ENCODE measurements around the gene SYTL1. TPM values are rescaled to one million over a fixed set of nuclear protein-coding genes. Genes with fewer than 3 reads are reported as not detected.

Gene SYTL1
- total RNA-seq, 1 experiment from 2014 or later, result 75.9 TPM

- H3K27ac ChIP-seq (ENCODE audit: low read depth, low read length), result no peak overlapping the region; the same call in 1 of the 2 replicates
- TF ChIP-seq SP1 (IDR thresholded peaks at IDR 0.05; ENCODE audit: low read depth) (no peak), SIN3A (IDR thresholded peaks at IDR 0.05; ENCODE audit: low read depth) (no peak), MAX (IDR thresholded peaks at IDR 0.05) (no peak), SRF (IDR thresholded peaks at IDR 0.05; ENCODE audit: low read depth) (no peak), ZBTB33 (IDR thresholded peaks at IDR 0.05; ENCODE audit: extremely low read depth, insufficient replicate concordance, low read length) (no peak), POLR2A (IDR thresholded peaks at IDR 0.05; ENCODE audit: borderline replicate concordance, extremely low read depth, insufficient read depth, insufficient read length) (no peak), RAD21 (IDR thresholded peaks at IDR 0.05; ENCODE audit: low read depth) (no peak), YY1 (IDR thresholded peaks at IDR 0.05; ENCODE audit: extremely low read depth, insufficient replicate concordance, low read depth, low read length) (no peak), JUND (IDR thresholded peaks at IDR 0.05) (no peak), EZH2 (IDR thresholded peaks at IDR 0.05) (no peak)
- no peak overlapping the region for H3K4me3 ChIP-seq (replicated peaks in 1 of 2; ENCODE audit: low read depth in 1 of 2, low read length in 2 of 2)
- POLR2A ChIA-PET, result no interaction called here
- no TSS peak for BruUV-seq (replicated peaks)
- H3K9me3 ChIP-seq (ENCODE audit: control insufficient read depth in 1 of 2, insufficient read depth in 1 of 2, low read depth in 1 of 2, low read length in 2 of 2), result no peaks in the 10 kb centered on the region
- no peaks in the 10 kb centered on the region for H3K79me2 ChIP-seq (ENCODE audit: insufficient read depth, low read length)
- H3K36me3 ChIP-seq (ENCODE audit: control insufficient read depth in 1 of 2, insufficient read depth in 2 of 2, low read length in 2 of 2), result no peaks in the 10 kb centered on the region
- no peaks in the 10 kb centered on the region for H3K9me2 ChIP-seq (ENCODE audit: insufficient read depth)
- intact Hi-C loops (cut with micrococcal nuclease), result no loop called here
- RAD21 ChIA-PET (ENCODE audit: low non-redundant PET in 1 of 2, low total read pairs in 2 of 2, uncharacterized antibody in 2 of 2, unreplicated experiment in 2 of 2), result no interaction called here
- H3K4me1 ChIP-seq (ENCODE audit: control insufficient read depth in 1 of 2, insufficient read depth in 2 of 2, low read length in 2 of 2), result peaks cover 11 to 50% of the 10 kb centered on the region in 2 experiments
- no peak overlapping the region for H3K9ac ChIP-seq (ENCODE audit: low read length)
- H4K20me1 ChIP-seq (ENCODE audit: insufficient read depth), result no peaks in the 10 kb centered on the region
- H3K27me3 ChIP-seq (ENCODE audit: insufficient read depth, low read length), result no peaks in the 10 kb centered on the region
- DNase-seq (ENCODE audit: low read depth, low spot score) (no peak), ATAC-seq (no peak)
- CTCF ChIA-PET, result interaction anchor here (1.3 kb wide), 1 partner anchor 79 kb away, joined by 4 read pairs; no protein-coding TSS in a partner anchor
- H3K4me2 ChIP-seq (ENCODE audit: low read length), result peak overlapping the region; percentile 51; the same call in 1 of the 2 replicates
- no peak overlapping the region for H2AFZ ChIP-seq (ENCODE audit: low read depth, low read length, poor library complexity, severe bottlenecking)
Observed at GRCh38 chr1:27379564-27380122, 37.8 kb downstream of the SYTL1 start.
